ENCODE results near the gene ZKSCAN8.
"Not testable (repeated sequence)": the region's sequence is repeated elsewhere in the genome, so short reads cannot be mapped to it uniquely, and the experiment has no call there.

ZKSCAN8 gene

DNA sequence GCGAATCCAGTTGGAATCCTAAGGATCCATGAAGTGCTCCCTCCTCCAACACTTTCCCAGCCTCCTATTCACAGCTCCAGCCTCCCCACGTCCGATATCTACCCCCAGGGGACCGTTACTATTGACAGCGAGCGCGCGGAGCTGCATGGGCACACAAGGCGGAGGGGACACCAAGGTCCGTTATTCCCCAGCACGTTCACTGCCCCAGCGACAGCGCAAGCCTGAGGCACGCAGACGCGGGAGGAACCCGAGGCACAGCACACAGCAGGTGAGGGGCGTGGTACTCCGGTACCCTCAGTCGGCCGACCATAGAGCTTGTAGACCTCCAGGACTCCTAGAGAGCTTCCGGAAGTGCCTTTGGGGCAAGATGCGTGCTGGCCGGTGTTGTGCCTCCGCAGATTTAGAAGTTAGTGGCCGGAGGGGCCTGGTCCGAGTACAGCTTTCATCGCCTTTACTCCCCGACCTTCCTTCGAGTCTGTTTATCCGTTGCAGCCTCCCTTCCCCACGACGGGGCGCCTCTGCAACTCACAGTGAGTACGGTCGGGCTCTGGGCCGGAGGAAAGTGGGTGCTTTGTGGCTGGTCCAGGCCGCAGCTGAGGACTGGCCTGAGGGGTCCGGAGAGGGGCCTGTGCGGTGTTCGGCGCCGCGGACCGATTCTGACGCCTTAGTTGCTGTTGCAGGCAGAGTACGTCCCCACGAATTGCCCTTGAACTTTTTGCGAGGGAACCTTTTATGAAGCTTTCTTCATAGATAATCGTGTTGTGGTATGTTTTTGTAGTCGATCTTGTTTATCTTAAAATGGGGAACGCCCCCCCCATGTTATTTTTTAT lies at the start of gene ZKSCAN8:
ZKSCAN8 (plus strand) TSS at position 384 of the 830 bp plus-strand sequence. CDS start 6,525 bp downstream, outside the sequence.
- peak; percentile 54 to 55 for DNase-seq (ENCODE audit: low read depth in 2 of 2)

DNA sequence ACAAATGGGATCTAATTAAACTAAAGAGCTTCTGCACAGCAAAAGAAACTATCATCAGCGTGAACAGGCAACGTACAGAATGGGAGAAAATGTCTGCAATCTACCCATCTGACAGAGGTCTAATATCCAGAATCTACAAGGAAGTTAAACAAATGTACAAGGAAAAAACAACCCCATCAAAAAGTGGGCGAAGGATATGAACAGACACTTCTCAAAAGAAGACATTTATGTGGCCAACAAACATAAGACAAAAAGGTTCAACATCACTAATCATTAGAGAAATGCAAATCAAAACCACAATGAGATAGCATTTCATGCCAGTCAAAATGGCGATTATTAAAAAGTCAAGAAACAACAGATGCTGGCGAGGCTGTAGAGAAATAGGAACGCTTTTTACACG lies 39.5 kb upstream of the ZKSCAN8 start:
- not testable (repeated sequence) for DNase-seq (ENCODE audit: low read depth in 2 of 2)

DNA sequence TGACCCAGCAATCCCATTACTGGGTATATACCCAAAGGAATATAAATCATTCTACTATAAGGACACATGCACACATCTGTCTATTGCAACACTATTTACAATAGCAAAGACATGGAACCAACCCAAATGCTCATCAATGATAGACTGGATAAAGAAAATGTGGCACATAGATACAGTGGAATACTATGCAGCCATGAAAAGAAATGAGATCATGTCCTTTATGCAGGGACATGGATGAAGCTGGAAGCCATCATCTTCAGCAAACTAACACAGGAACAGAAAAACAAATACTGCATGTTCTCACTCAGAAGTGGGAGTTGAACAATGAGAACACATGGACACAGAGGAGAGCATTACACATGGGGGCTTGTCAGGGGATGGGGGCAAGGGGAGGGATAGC lies 39.0 kb upstream of the ZKSCAN8 start:
- DNase-seq (ENCODE audit: low read depth in 2 of 2) = not testable (repeated sequence)

GRCh38 chr6:28104392-28105244 lies 37.1 kb upstream of the ZKSCAN8 start:
- DNase-seq (ENCODE audit: low read depth in 2 of 2) = peak; percentile 67 to 69

- no peak for DNase-seq (ENCODE audit: low read depth in 2 of 2)
These were observed 36.4 kb upstream of the ZKSCAN8 start for GRCh38 chr6:28105245-28105639.

- no peak for DNase-seq (ENCODE audit: low read depth in 2 of 2)
These were observed 34.2 kb upstream of the ZKSCAN8 start for GRCh38 chr6:28107506-28107905.

DNA sequence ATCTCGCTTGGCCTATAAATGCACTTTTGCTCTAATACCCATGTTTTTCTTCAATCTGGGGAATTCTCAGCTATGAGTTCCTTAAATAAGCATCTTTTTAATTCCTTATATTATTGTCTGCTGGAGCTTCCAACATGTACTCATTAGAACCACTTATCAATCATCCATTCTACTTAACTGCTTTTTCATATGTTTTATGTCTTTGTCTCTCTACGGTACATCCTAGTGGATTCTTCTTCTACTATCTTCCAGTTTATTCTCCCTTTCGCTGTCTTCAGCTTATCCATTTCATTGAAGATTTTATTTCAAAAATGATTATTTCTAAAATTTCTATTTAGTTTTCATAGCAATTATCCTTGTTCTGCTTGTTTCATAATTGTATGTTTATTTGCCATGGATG lies 29.7 kb upstream of the ZKSCAN8 start:
- no peak for DNase-seq (ENCODE audit: low read depth in 2 of 2)

- DNase-seq (ENCODE audit: low read depth in 2 of 2) = no peak
These were observed 25.9 kb upstream of the ZKSCAN8 start for GRCh38 chr6:28115799-28116198.

DNA sequence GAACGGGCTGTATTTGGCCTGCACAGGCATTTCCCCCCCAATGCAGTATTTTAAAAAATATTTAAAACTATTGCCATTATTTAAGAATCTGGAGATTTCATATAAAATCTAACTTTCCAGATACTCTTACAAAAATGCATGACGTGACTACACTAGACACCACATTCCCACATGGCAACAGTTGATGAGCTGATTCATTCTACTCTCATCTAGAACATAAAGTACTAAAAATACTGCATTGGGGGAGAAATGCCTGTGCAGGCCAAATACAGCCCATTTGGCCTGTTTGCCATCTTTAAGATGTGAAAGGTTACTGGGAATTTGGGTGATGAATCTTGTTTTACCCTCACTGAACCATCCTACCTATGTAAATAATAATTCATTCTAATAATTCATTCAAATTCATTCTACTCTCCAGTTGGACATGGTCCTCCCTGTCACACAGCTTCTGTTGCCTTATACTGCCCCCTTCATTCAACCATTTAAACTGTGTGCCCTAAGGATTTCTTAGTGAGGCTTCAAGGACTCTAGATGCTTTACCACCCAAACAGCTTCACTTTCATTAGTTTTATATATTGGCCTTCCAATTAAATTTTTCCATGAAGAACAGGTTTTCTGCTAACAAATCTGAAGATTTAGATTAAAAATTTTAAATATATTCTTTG lies 24.2 kb upstream of the ZKSCAN8 start:
- DNase-seq (ENCODE audit: low read depth in 2 of 2) = no peak

DNA sequence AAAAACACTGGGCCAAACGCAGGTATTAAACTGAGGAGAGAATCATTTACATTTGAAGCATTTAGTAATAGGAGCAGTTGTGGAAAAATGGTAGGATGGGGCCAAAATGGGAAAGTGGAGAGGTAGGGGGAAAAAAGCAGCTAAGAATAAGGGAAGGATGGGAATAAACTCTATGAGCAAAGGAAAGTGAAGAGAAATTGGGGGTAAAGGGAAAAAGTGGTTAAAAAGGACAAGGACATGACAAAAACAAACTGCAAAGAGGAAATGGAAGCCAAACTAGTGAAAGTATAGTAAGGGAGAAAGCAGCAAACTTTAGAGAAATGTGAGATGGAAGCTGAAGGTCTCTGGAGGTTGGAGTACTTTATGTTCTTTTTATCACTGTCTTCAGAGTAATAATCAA lies 23.5 kb upstream of the ZKSCAN8 start:
- no peak for DNase-seq (ENCODE audit: low read depth in 2 of 2)

GRCh38 chr6:28121876-28122275 lies 19.8 kb upstream of the ZKSCAN8 start:
- DNase-seq (ENCODE audit: low read depth in 2 of 2) = no peak

GRCh38 chr6:28122283-28122682 lies 19.4 kb upstream of the ZKSCAN8 start:
- DNase-seq (ENCODE audit: low read depth in 2 of 2) = not testable (repeated sequence)

- peak in 1 of 2 donors; percentile 57 for DNase-seq (ENCODE audit: low read depth in 2 of 2)
These were observed 17.2 kb upstream of the ZKSCAN8 start, which contains the start of gene ZSCAN16 for GRCh38 chr6:28124350-28124970. Gene ZSCAN16 (plus strand): TSS chr6:28124609. CDS start chr6:28125444, 835 bp downstream.

DNA sequence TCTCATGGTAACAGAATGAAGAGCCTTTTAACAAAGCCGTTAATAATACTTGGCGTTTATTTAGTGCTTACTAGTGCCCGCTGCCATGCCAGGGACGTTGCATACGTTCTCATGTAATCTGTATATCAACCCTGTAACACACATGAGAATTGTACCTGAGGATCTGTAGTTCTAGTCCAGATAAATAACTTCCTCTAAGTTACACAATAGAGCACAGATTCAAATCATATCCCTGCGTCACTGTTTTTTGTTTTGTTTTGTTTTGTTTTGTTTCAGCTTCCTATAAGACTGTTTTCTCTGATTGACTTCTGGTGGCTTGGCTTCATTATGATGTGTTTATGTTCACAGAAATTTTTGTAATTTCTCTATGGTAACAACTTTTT lies 16.7 kb upstream of the ZKSCAN8 start:
- no peak for DNase-seq (ENCODE audit: low read depth in 2 of 2)

GRCh38 chr6:28125401-28125800 lies 16.3 kb upstream of the ZKSCAN8 start:
- no peak for DNase-seq (ENCODE audit: low read depth in 2 of 2)

- no peak for DNase-seq (ENCODE audit: low read depth in 2 of 2)
These were observed 7.7 kb upstream of the ZKSCAN8 start for GRCh38 chr6:28134015-28134414.

DNA sequence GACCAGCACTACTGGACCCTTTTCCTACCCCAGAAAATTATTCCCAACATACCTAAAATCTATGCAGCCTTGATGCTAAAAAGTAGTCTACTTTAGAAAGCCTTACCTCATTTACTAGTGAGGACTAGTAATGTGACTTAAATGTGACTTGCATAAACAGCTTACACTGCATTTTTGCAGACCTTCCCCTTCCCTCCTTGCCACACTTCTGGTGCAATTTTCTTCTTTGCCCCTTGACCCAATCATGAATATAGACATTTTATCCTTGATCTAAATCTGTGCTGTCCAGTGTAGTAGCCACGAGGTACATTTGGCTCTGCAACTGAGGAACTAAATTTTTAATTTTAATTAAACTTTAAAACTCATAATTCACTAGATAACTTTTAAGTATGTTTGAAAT lies 7.0 kb upstream of the ZKSCAN8 start:
- no peak for DNase-seq (ENCODE audit: low read depth in 2 of 2)

DNA sequence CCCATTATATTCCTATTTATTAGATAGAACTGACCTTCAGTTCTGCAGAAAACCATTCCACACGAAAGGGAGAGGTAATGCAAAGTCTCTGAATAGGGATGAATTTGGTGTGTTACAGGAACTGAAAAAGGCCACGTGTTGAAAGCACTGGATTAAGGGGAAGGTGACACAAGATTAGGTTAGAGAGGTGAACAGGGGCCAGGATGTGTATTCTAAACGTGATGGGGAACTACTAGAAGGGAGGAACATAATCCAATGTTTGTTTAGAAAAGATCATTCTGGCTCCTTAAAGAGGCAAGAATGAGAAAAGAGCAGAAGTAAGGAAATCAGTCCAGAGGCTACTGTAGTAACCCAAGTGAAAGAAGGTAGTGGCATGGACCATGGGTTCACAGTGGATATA lies 6.3 kb upstream of the ZKSCAN8 start:
- DNase-seq (ENCODE audit: low read depth in 2 of 2) = no peak

- peak; percentile 49 to 57 for DNase-seq (ENCODE audit: low read depth in 2 of 2)
These were observed 4.8 kb upstream of the ZKSCAN8 start for GRCh38 chr6:28136585-28137504.

- DNase-seq (ENCODE audit: low read depth in 2 of 2) = no peak
These were observed 4.1 kb upstream of the ZKSCAN8 start for GRCh38 chr6:28137505-28137981.
